Heart left ventricle (tissue), 13 donors: ENCODE results near the gene TOR4A.
A peak's percentile ranks its signal among the peaks of the same experiment; 100 is the strongest.

Experiments used
- CTCF ChIP-seq, 12 donors: fragments of 200-600 bp; sonication (generic) in 4 of 12; IDR thresholded peaks; one replicate each; pipeline versions ENCODE4 v1.5.0 to v1.8.0; 2018 to 2022; ENCODE audit warnings: antibody characterized with exemption in 12 of 12, mild to moderate bottlenecking in 5 of 12
- POLR2A ChIP-seq, 2 donors: fragments of 450-650 bp; IDR thresholded peaks; one replicate each; pipeline ENCODE4 v1.6.1; 2017; ENCODE audit warnings: antibody characterized with exemption in 2 of 2, mild to moderate bottlenecking in 2 of 2, moderate library complexity in 2 of 2
- donor health status: ischemic (EF 13 %, LVEDD 7.1; RV severe dilation, severe dysfunction).
- donor health status: DM: no; HTN: yes; CAD: no.
- donor health status: DM: no; HTN: no; CAD: no.
- donor health status: ischemic (EF 25% LVEDD 6.9; RV normal size, moderate dysfunction).
- donor health status: ischemic (EF 25% LVEDD 5.7; RV mildly dilated, moderate dysfunction).
- donor health status: ischemic (EF 35%, LVEDD 5.7; RV mildly dilated, moderate dysfunction).
- donor health status: nonischemic (EF 11% LVEDD 7.7; RV severe dilation, severe dysfunction).
- donor health status: DM: yes; HTN: yes; CAD: no.
- donor health status: PGD.
- donor health status: ischemic (EF 29% LVEDD 5.4; RV normal size, mild dysfunction).
- donor health status: nonischemic (EF 23%, LVEDD 6.1; RV moderate dilation, normal function).

DNA sequence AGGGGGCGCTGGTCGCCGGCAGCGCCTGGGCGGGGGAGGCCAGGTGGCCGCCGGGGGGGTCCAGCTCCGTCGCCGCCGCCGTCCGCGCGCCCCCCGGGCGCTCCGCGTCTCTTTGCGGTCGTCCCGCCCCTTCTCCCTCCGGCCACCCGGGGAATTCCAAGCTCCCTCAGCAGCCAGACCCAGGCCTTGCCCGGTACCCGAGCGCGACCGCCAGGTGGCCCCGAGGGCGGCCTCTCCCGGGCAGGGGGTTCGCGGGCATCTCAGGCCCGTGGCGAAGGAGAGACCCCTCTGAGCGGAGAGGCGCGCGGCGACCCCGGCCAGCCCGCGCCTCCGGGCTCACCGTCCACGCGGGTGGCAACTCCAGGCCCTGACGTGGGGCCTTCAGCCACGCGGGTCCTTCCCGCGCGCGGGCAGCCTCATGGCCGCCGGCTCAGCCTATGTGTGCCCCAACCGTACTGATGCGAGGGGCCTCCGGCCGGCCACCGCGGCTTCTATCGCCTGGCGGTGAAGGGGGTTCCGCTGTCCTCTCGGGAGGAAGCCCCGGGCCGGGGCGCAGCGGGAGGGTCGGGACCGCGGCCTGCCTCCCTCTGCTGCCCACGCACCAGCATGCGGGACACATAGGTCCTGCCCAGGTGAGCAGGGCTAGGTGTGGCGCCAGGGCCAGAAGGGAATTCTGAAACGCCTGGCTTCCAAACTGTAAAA is 25.1 kb downstream of the TOR4A start:
- TF ChIP-seq POLR2A (IDR thresholded peaks at IDR 0.05) (no peak), CTCF (IDR thresholded peaks at IDR 0.05) (peak; percentile 30 to 69 (median 51))
